Cardiac septum (tissue), 1 donor: ENCODE measurements around the gene CYB561A3. TPM values are rescaled to one million over a fixed set of nuclear protein-coding genes. Genes with fewer than 3 reads are reported as not detected.

Experiments used
- total RNA-seq: library from RNA; stranded (reverse); fragmentation: NEBNext Ultra II Directional; extraction: Animal tissue kit (Norgen Biotek cat#: 25700); gene quantifications from one replicate; pipeline ENCODE4 v1.2.1, GENCODE V29; 2021
- donor health status: DM: no; HTN: no; CAD: no.

The CYB561A3 gene
- total RNA-seq, 1 donor from 2014 or later, result 11.2 TPM

Other genes starting within 250 kb of the CYB561A3 start
- 19.6 TPM for gene VPS37C, start 200.5 kb downstream of the CYB561A3 start, total RNA-seq
- 0.24 TPM for gene PGA3, start 158.4 kb downstream of the CYB561A3 start, total RNA-seq
- not detected for gene PGA4, start 139.5 kb downstream of the CYB561A3 start, total RNA-seq
- gene PGA5, start 120.7 kb downstream of the CYB561A3 start, total RNA-seq, result not detected
- gene VWCE, start 66.6 kb downstream of the CYB561A3 start, total RNA-seq, result 0.59 TPM
- gene DDB1, start 28.8 kb downstream of the CYB561A3 start, total RNA-seq, result 125 TPM
- gene TKFC, start 28.7 kb downstream of the CYB561A3 start, total RNA-seq, result 21.9 TPM
- gene TMEM138, start 492 bp upstream of the CYB561A3 start, total RNA-seq, result 17.9 TPM
- gene TMEM216, start 30.7 kb upstream of the CYB561A3 start, total RNA-seq, result 6.3 TPM
- gene CPSF7, start 68.1 kb upstream of the CYB561A3 start, total RNA-seq, result 40.1 TPM
- gene SDHAF2, start 68.2 kb upstream of the CYB561A3 start, total RNA-seq, result 27.9 TPM
- 0.65 TPM for gene LRRC10B, start 146.9 kb upstream of the CYB561A3 start, total RNA-seq
- gene SYT7, start 219.2 kb upstream of the CYB561A3 start, total RNA-seq, result 9.3 TPM